Raji (cell line): ENCODE measurements around the gene CEP112.

Experiments used
- POLR2A ChIP-seq: IDR thresholded peaks from 2 replicates; pipeline ENCODE4 v1.6.1; 2011; ENCODE audit warnings: low read depth, low read length, control low read depth; ENCODE audit not compliant: insufficient read depth

CEP112 gene

GRCh38 chr17:66191593-66192377, at the start of gene CEP112:
Gene CEP112 (minus strand): TSS chr17:66192133.
- TF ChIP-seq POLR2A: peak; percentile 36; the same call in 1 of the 2 replicates

GRCh38 chr17:66240630-66241029, 48.7 kb upstream of the CEP112 start:
- no peak for TF ChIP-seq POLR2A

GRCh38 chr17:66240013-66240412, 48.1 kb upstream of the CEP112 start:
- no peak for TF ChIP-seq POLR2A

GRCh38 chr17:66235377-66235994, 43.6 kb upstream of the CEP112 start:
- no peak for TF ChIP-seq POLR2A

- TF ChIP-seq POLR2A: no peak
Observed at GRCh38 chr17:66234611-66235010, 42.7 kb upstream of the CEP112 start.

- no peak for TF ChIP-seq POLR2A
Observed at GRCh38 chr17:66233023-66233753, 41.3 kb upstream of the CEP112 start.

DNA sequence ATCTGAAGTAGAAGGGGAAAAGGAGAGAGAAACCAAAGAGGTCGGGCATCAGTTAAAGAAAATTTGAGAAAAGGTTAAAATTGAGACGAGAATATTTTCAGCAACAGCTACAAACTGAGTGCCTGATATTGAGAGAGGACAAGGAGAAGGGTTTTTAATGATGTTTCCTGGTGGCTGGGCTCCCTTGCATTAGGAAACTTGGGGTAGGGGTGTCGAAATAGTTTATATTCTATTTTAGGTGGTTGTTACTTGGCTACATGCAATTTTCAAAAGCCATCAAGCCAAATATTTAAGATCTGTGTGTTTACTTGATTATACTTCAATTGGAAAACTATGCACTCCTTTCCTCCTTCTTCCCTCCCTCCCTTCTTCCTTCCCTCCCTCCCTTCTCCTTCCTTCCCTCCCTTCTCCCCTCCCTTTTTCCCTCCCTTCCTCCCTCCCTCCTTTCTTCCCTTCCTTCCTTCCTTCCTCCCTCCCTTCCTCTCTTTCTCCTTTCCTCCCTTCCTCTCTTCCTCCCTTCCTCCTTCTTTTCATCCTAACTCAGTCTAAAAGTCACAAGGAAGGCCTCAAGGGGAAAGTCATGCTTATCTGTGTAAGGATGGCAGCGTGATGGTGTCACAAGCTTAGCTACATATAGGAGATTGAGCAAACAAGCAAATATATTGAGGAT, 39.1 kb upstream of the CEP112 start:
- no peak for TF ChIP-seq POLR2A

DNA sequence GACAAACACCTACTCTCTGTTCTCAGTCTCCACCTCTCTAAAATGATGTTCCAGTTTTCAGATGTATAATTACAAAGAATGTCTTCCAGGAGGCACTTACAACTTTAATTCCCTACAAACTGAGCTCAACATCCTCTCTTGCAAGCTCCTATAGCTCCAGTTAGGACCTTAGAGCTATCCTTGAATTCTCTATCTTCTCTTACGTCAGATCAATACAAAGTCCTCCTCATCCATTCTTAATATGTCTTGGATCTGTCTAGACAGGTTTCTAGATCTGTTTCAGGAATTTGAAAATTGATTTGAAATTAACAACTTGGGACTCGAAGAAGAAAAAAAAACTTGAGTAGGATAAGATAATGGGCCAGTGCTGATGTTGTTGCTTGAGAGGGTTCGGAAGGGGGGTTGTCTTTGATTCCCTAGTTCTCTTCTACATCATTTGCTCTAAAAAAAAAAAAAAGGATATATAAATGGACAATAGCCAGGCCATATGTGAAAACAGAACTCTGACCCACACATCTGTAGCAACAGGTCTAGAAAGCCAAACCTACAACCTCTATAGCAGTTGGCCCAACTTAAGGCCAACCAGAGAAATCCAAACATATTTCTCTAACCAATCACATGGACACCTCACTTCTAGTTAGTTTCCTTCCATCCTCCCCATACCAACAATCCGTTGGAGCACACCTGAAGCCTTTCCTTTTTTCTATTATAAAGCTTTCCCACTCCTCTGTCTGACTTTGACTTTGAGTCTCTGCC, 38.0 kb upstream of the CEP112 start:
- no peak for TF ChIP-seq POLR2A

GRCh38 chr17:66228887-66229782, 37.2 kb upstream of the CEP112 start, which contains the start of gene APOH:
Gene APOH (minus strand): TSS chr17:66229415. CDS start chr17:66229379, 36 bp downstream.
- TF ChIP-seq POLR2A: no peak

- TF ChIP-seq POLR2A: no peak
Observed at GRCh38 chr17:66227212-66228045, 35.5 kb upstream of the CEP112 start.

GRCh38 chr17:66222798-66223350, 30.9 kb upstream of the CEP112 start:
- TF ChIP-seq POLR2A: no peak

DNA sequence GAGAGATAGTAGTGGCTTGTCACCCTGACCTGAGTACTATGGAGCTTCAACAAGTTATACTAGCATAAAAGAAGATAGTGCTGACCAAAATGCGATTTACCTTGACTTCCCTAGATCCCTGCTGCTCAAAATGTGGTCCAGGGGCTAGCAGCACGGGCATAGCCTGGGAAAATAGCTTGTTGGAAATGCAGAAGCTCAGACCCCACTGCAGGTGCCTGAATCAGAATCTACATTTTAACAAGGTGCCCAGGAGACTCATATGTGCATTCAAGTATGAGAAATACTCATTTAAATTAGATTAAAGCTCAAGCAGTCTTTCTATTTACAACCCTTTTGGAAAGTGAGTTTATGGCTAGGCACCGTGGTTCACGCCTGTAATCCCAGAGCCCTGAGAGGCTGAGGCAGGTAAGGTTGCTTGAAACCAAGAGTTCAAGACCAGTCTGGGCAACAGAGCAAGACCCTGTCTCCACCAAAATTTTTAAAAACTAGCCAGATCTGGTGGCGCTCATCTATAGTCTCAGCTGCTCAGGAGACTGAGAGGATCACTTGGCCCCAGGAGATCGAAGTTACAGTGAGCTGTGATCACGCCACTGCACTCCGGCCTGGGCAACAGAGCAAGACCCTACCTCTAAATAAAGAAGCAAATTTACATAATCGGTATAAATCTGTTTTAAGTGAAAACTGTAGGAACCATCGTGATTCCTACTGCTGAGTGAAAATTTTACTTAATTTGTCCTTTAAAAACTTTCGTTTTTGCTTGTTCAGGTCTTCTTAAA, 30.0 kb upstream of the CEP112 start:
- no peak for TF ChIP-seq POLR2A
